HG03469 (cell line): ENCODE measurements around the gene PIN4.
"Not testable (repeated sequence)": the region's sequence is repeated elsewhere in the genome, so short reads cannot be mapped to it uniquely, and the experiment has no call there.

Experiments
- ATAC-seq: cut with Tn5 transposase; IDR thresholded peaks from one replicate; pipeline ENCODE4 v1.9.1; 2021; ENCODE audit warnings: mild to moderate bottlenecking, moderate library complexity, moderate number of reproducible peaks; ENCODE audit not compliant: unreplicated experiment

Gene PIN4

DNA sequence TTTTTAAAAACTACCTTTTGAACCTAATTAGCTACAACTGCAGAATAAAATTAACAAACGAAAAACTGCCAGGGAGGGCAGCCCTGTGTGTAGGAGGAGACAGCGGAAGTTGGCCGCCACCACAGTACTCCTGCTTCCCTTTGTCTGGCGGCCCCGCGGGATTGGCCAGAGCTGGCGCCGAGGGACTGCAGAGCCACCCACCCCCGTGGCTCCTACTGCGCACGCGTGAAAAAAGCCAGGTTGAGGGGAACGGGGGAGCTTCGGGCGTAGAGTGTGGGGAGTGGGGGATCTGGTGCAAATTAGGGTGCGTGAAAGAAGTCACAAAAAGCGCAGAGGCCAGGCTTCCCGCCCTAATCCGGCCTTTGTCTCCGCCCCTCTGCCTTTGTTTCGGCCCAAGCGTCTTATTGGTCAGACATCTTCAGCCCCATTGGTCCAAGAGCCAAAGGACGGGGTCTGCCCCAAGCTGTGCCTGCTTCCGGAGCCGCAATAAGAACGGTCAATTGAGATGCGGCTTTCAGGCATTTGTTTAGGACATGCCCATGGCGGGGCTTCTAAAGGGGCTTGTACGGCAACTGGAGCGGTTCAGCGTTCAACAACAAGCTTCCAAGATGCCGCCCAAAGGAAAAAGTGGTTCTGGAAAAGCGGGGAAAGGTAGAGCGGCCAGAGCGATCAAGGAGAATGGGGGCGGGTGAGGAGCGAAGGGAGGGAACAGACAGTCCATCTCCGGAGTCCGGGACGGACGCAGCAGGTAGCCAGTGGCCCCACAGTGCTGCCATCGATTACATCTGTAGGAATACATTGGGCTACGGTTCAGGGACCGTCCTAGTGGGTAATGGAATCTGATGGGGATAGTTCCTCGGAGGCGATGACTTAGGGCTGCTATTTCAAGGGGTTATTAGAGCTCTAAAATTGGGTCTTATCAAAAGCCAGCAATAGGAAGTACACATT lies at the start of gene PIN4:
TSS of gene PIN4 (plus strand) at position 580 of the 948 bp plus-strand sequence. CDS start at position 609, 29 bp downstream.
- peak; percentile 93 for ATAC-seq

DNA sequence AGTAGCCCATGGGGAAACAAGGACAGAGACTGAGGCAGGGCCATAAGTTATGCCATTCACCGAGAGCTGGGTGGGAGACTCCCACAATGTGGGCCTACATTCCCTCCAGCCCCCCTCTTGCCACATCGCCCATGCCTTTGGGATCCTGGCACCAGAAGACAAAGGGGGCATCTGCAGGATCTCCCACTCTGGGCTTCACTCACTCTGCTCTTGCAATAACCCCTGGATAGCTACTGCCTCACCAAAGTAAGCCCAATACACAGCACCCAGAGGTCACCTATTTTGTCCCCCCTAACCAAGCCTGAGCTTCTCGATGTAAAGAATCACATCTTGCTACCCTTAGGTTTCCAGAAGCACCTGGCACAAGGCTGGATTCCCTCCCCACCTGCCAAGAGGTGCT lies 49.1 kb upstream of the PIN4 start:
- ATAC-seq, result no peak

DNA sequence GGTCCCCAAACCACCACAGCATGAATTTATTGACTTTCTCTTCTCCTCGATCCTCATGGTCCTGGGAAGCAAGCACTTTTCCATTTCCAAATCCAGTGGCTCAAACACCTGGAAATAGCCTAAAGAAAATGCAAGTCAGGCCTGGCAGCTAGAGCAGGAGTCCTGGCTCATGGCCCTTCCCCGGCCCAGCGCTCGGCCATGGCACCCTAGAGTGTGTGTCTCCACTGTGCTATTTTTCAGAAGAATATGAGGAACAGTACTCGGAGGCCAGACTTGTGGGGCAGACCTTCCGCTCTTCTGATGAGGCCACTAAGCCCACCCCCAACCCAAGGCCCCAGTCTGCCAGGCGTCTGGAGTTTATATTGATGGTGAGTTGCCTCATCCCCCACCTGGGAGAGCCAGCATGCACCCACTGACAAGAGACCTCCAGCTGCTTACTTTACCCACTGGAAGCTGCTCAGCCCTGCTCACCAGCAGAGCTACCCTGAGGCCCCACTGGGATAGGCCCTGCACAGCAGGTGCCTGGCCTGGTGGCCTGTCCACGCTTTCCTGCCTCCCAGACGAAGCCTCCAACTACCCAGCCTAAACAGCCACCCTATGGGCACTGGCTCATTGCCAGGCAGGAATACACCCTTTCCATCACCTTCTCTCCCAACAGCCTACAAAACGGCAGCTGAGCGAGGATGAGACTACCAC lies 47.6 kb upstream of the PIN4 start:
- ATAC-seq, result no peak

DNA sequence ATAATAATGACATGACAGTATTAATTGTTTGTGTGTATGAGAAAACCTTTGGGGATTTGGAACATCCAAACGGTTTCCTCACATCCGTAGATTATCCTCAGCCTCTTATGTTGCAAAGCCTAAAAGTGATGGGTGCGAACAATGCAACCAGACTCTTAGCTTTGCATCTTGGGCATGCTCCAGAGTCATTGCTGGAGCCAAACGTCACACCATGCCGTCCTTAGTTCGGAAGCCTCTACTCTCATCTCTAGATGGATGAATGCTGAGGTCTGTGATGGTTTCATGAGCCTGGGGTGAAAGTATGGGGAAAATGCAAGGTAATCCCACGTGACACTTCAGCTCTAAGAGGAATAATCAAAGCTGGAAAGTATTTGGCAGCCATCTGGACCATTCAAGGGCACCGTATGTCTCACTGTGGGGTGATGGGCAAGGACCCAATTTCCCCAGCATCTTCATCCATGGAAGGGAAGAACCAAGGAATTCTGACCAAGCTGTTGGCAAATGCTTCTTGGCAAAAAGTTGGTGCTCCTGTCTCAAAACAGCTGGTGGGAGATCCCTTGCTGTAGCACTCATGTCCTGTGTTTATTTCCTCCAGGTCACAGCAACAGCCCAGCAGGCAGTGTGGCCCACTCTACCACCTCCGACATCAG lies 43.6 kb upstream of the PIN4 start:
- ATAC-seq, result no peak

DNA sequence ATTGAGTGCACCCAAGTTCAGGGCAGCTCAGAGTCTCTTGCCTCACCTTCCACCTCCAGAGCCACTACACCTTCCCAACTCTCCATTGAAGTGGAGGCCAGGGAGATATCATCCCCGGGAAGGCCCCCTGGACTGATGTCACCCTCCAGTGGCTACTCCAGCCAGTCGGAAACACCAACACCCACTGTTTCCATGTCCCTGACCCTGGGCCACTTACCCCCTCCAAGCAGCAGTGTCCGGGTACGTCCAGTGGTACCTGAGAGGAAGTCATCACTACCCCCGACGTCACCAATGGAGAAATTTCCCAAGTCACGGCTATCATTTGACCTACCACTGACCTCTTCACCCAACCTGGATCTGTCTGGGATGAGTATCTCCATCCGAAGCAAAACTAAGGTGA lies 42.0 kb upstream of the PIN4 start:
- no peak for ATAC-seq

DNA sequence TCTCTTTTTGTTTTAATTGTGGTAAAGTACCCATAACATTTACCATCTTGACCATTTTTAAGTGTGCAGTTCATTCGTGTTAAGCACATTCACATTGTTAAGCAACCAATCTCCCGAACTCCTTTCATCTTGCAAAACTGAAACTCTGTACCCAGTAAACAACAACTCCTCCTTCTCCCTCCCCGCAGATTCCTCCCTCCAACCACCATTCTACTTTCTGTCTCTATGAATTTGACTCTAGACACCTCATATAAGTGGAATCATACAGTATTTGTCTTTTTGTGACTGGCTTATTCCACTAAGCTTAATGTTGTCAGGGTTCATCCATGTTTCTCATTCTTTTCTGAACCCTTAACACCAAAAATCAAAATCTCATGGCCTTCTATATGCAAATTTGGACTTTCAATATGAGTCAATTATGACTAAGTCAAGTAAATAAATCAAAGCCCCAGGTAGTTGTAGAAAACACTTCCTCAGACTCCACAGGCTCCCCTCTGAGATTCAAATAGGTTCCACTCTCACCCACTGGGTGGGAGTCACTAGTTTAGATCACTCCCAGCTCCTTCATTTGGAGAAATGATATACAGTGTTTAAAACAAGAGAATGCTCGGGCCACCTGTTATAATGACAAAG lies 40.1 kb upstream of the PIN4 start:
- ATAC-seq, result peak; percentile 84

DNA sequence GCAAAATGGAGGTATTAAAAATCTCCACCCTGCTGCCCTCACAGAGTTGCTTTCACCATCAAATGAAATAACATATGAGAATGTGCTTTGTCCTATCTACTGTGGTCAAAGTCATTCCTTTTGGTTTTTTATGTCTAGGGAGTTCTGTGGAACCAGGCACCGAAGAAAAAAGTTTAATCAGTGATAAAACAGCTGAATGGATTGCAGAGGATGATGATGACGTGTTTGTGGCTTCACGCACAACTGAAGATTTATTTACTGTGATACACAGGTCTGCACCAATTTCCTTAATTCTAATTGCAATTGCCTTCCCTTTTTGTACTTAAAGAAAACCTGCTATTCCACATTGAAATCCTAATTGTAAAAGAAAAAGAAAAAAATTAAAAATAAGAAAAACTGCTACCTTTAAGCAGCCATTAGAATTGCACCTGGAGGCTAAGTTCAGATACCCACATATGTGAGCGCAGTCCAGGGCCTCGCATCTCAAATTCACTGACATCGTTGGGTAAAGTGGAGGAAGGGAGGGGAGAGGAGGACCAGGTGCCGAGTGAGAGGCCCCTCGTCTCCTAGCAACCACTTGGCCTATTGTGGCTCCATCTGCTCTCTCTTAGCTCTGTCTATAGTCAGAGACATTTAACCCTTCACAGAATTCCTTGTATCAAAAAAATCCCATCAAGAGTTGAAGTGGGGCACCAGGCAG lies 39.3 kb upstream of the PIN4 start:
- no peak for ATAC-seq

DNA sequence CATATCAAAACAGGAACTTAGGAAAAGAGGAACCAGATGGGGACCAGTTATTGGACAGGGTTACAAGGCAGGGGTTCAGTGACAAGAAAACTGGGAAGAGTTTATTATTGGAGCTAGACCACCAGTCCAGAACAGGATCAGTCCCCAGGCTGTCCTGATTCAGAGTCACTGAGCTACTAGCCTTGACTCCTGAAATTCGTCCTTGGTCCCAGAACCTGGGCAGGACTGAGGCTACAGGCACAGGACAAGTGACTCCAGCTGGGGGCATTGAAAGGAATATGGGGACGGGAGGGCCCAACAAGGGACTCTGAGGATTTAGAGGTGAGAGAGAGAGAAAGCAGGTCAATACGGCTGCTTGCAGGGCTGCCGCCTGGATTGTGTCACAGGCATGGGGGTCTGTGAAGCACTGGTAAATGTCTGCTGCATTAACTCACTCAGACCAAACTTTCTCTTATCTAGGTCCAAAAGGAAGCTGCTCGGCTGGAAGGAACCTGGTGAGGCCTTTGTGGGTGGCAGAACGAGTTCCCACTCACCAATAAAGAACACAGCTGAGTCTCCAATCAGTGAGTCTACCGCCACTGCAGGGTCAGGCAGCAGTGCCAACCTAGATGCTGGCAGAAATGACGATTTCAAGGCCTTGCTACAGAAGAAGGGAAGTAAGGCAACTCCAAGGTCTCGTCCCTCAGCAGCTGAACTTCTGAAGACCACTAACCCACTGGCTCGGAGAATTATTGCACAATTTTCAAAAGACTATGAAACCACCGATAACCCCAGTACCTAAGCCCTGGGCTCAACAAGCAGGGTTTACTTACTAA lies 38.6 kb upstream of the PIN4 start:
- ATAC-seq, result no peak

DNA sequence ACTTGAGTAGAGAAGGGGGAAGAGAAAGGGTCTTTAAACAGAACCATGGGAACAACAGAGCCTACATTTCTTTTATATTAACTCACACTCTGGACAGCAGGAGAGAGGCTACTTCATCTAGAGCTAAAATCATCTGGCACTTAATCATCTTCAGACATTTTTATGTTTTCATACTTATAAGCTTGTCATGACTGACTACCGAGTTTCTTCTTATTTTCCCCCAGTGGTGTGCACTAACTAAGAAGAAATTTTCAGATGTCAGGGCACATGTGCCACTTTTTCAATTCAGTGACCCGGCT lies 38.0 kb upstream of the PIN4 start:
- no peak for ATAC-seq

DNA sequence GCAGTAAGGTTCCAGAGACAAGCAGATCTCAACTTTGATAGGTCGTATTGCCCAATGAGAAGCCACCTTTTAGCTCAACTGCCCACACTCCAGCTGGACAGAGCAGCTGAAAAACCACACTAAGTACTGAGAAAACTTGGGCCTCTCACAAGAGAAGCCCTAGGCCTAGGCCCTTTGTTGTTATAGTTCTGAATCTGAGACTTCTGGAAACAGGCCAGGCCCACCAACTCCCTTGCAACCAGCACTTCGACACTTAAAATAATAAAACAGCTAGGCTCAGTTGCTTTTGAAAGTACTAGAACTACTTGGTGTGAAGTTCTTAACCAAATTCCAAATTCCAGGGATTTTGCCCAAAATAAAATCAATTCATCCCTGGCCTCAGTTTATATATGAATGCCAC lies 36.4 kb upstream of the PIN4 start:
- ATAC-seq, result no peak

DNA sequence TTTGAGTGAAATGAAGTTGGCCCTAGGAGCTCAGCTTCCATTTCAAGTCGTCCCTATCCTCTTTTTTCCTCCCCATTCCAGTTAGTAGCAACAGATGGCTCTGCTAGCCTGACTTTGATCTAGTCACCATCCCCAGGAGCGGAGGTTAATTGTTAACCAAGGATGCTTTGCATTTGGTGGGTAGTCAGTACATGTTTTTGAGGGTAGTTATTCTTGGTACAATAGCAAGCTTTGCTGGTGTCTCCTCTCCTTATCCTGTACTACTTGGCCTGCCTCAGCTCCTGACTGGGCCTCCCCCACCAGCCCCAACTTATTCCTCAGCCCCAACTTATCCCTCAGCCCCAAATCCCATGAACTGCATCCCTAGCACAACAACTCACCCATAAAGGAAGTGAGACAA lies 35.0 kb upstream of the PIN4 start:
- no peak for ATAC-seq

DNA sequence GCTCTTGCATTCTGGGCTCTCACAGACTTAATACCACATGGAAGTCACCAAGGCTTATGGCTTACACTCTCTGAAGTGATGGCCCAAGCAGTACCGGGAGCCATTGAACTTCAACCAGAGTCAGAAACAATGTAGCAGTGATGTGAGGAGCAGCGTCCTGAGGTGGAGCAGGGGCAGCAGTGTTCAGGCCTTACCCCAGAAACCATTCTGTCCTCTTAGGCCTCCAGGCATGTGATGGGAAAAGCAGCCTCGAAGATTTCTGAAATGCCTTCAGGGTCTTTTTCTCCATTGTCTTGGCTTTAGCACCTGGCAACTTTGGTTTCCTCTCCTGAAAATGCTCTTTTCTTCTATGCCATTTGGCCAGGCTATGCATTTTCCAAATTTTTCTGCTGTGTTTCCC lies 22.8 kb upstream of the PIN4 start:
- ATAC-seq, result no peak

DNA sequence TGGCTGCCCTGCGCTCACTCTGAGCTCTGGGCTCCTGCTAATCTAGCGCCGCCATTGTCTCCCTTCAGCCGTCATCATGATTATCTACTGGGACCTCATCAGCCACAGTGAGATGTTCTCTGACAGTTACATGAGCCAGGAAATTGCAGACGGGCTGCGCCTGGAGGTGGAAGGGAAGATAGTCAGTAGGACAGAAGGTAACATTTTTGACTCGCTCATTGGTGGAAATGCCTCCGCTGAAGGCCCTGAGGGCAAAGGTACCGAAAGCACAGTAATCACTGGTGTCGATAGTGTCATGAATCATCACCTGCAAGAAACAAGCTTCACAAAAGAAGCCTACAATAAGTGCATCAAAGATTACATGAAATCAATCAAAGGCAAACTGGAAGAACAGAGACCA lies 21.8 kb upstream of the PIN4 start:
- ATAC-seq, result no peak

DNA sequence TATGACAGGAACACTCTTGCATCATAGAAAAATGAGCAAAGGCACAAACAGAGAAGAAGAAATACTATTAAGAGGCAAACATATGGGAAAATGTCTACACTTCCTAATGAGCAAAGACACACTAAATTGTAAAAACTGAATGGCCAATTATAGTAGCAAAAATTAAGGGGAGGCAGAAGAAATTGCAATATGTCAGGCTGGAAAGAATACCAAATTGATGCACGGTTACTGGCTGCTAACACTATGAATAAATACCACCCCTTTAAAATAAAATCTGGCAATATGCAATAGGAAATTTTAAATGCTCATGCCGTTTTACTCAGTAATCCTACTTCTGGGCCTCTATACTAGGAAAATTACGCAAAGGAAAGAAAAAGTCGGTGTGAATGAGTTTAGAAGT lies 16.0 kb upstream of the PIN4 start:
- ATAC-seq, result no peak

DNA sequence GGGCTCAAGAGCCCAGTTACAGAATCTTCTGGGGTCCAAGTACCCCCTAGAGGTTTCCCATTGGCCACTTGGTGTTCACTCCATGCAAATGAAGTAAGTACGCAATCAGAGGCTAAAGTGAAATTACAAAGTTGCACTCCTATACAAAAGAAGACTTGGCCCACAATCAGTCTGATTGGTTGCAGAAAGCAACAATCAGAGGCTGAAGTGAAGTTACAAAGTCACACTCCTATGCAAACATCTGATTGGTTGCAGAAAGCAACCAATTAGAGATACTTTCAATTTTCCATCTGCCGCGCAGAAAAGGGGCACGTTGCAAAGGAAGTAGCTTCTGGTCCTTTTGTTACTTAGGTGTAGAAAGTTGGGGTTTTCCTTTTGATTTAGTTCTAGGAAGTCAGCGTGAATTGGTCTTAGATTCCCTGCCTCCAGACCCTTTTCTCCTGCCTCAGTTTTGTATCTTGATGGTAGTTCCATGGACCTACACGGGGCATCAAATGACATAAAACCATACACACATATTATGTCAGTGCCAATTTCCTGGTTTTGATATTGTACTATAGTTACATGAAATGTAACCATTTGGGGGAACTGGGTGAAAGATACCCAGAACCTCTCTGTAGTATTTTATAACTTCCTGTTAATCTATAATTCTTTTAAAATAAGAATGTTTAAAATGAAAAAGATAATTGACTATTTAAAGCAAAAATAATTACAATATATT lies 12.4 kb upstream of the PIN4 start:
- ATAC-seq, result no peak

DNA sequence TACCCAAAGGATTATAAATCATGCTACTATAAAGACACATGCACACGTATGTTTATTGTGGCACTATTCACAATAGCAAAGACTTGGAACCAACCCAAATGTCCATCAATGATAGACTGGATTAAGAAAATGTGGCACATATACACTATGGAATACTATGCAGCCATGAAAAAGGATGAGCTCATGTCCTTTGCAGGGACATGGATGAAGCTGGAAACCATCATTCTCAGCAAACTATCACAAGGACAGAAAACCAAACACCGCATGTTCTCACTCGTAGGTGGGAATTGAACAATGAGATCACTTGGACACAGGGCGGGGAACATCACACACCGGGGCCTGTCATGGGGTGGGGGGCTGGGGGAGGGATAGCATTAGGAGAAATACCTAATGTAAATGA lies 5.3 kb upstream of the PIN4 start:
- ATAC-seq, result not testable (repeated sequence)

DNA sequence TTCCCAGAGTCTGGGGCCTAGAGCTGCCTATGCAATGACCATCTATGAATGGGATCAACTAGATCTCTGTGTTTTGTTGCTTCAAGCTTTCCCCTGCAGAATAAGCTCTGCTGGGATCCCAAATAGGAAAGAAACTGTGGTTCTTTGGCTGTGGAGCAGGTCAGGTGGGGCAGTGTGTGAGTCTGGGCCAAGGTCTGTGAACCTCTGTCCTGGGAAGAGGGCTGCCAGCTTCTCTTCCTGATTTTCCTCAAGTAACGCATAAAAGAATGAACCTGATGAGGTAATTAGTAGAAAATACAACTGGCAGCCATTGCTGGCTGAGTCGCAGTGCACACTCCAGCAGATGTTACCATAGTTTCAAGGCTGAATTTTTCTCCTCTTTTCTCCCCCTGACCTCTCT lies 4.6 kb upstream of the PIN4 start:
- ATAC-seq, result no peak

DNA sequence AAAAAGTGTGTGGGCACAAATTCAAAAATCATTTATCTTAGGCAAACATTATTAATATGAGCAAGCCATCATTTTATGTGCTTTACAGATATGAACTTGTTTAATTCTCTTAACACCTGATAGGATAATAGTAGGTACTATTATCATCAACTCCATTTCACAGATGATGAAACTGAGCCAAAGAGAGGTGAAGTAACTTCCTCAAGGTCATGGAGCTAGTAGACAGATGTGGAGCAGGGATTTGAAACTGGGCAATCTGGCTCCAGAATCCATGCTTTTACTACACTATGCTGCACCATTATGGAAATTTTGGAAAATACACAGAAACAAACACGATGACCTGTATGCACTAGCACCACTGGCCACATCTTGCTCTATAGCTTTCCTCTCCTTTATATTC lies 1.0 kb upstream of the PIN4 start:
- no peak for ATAC-seq

DNA sequence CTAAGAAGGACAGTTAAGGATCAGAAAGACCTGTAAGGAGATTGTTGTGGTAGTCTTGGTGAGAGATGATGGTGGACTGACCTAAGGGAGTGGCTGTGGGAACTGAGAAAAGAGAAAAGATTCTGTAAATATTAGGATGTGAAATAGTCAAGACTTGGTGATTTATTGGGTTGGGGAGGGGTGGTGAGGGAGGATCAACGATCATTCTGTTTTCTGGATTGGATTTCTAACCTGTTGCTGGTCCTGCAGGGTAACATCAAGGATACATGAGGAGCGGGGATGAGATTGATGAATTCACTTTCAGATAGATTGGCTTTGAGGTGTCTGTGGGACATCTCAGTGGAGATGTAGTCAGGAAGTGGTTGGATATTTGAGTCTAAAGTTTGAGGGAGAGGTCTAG lies 1.4 kb downstream of the PIN4 start:
- no peak for ATAC-seq
